Muscle layer of colon (tissue), 2 donors: Measurements from ENCODE around the gene SCN8A.
"Not testable (repeated sequence)": the region's sequence is repeated elsewhere in the genome, so short reads cannot be mapped to it uniquely, and the experiment has no call there.

ENCODE experiments used
- H3K27ac ChIP-seq: one replicate; pipeline ENCODE4 v1.7.0; 2013; ENCODE audit warnings: low read depth, mild to moderate bottlenecking, low read length, moderate library complexity
- H3K27me3 ChIP-seq, 2 donors: one replicate each; pipeline ENCODE4 v1.7.0; 2013; ENCODE audit warnings: low read length in 2 of 2, mild to moderate bottlenecking in 2 of 2; ENCODE audit not compliant: insufficient read depth in 2 of 2, control insufficient read depth in 1 of 2
- H3K36me3 ChIP-seq: one replicate; pipeline ENCODE4 v1.7.0; 2013; ENCODE audit warnings: mild to moderate bottlenecking, low read length; ENCODE audit not compliant: insufficient read depth
- H3K4me1 ChIP-seq: one replicate; pipeline ENCODE4 v1.7.0; 2013; ENCODE audit warnings: mild to moderate bottlenecking, low read length; ENCODE audit not compliant: insufficient read depth
- H3K4me3 ChIP-seq, 2 donors: one replicate each; pipeline ENCODE4 v1.7.0; 2013; ENCODE audit warnings: low read length in 2 of 2, low read depth in 1 of 2, mild to moderate bottlenecking in 1 of 2, moderate library complexity in 1 of 2
- H3K9ac ChIP-seq: one replicate; pipeline ENCODE4 v1.7.0; 2013; ENCODE audit warnings: low read length
- H3K9me3 ChIP-seq: one replicate; pipeline ENCODE4 v1.7.0; 2013; ENCODE audit warnings: mild to moderate bottlenecking, low read length
- donor health status: abdominal sarcoma.
- donor health status: Adenocarcinoma of cecum.

Gene SCN8A

GRCh38 chr12:51827925-51828818 lies 237.1 kb downstream of the SCN8A start:
- Histone ChIP-seq H3K9ac (no peak overlapping the region), H3K4me3 (no peak overlapping the region), H3K4me1 (no peaks in the 10 kb centered on the region), H3K27ac (no peak overlapping the region), H3K36me3 (no peaks in the 10 kb centered on the region), H3K27me3 (peaks cover 0 to 4% of the 10 kb centered on the region in 2 donors), H3K9me3 (no peaks in the 10 kb centered on the region)

- peaks cover 0 to 4% of the 10 kb centered on the region in 2 donors for H3K27me3 ChIP-seq
- H3K9ac ChIP-seq, result no peak overlapping the region
- no peaks in the 10 kb centered on the region for H3K36me3 ChIP-seq
- H3K9me3 ChIP-seq, result no peaks in the 10 kb centered on the region
- H3K27ac ChIP-seq, result no peak overlapping the region
- H3K4me3 ChIP-seq, result no peak overlapping the region
- no peaks in the 10 kb centered on the region for H3K4me1 ChIP-seq
These were observed 238.0 kb downstream of the SCN8A start for GRCh38 chr12:51829011-51829481.

DNA sequence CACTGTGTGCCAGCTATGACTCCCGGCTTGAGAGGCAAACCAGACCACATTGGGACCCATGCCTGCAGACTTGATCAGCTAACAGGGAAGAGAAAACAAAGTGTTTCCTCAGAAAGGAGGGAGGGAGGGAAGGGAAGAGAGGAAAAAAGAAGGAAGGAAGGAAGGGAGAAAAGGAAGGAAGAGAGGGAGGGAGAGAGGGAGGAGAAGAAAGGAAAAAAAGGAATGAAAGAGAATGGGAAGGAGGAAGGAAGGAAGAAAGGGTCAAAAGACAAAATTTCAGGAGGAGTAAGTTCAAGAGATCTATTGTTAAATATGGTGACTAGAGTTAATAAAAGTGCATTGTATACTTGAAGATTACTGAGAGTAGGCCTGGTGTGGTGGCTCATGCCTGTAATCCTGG lies 238.6 kb downstream of the SCN8A start:
- no peak overlapping the region for H3K9ac ChIP-seq
- H3K4me1 ChIP-seq, result no peaks in the 10 kb centered on the region
- H3K9me3 ChIP-seq, result no peaks in the 10 kb centered on the region
- H3K27ac ChIP-seq, result no peak overlapping the region
- H3K36me3 ChIP-seq, result no peaks in the 10 kb centered on the region
- no peak overlapping the region for H3K4me3 ChIP-seq
- peaks cover 0 to 4% of the 10 kb centered on the region in 2 donors for H3K27me3 ChIP-seq

DNA sequence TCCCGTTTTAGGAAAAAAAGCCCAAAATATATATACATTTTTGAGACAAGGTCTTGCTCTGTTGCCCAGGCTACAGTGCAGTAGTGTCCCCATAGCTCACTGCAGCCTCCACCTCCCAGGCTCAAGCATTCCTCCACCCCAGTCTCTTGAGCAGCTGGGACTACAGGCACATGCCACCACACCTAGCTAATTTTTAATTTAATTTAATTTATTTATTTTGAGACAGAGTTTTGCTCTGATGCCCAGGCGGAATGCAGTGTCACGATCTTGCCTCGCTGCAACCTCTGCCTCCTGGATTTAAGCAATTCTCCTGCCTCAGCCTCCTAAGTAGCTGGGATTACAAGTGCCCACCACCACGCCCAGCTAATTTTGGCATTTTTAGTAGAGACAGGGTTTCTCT lies 240.8 kb downstream of the SCN8A start:
- H3K9me3 ChIP-seq, H3K27ac ChIP-seq, H3K27me3 ChIP-seq, H3K9ac ChIP-seq, H3K4me3 ChIP-seq, H3K4me1 ChIP-seq, H3K36me3 ChIP-seq: not testable (repeated sequence)

DNA sequence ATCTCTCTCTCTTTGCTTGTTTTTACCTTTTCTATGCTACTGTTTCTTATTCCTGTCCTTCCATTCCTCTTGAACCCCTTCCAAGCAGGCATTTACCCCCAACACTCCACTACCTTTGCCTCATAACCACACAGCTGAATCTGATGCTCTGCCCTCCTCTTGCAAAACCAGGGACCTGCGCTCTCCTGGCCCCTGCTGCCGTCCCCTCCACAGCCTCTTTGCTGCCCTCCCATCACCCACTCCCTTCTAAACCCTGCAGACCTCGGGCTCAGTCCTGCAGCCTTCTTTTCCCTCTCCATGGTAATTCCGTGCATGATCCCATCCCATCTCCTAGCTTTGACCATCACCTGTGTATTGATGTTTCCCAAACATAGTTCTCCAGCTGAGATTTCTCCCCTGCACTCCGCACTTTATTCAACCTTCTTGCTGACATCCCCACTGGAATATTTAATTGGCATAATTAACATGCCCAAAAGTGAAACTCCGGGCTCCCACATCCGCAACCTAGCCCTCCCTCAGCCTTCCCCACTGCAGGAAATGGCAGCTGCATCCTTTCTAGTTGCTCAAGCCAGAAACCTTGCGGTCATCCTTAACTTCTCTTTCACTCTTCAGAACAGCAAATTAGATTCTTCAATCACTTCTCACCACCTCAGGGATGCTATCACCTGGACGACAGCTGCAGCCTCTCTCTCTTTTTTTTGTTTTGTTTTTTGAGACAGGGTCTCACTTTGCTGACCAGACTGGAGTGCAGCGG lies 241.5 kb downstream of the SCN8A start:
- H3K4me1 ChIP-seq, result no peaks in the 10 kb centered on the region
- no peaks in the 10 kb centered on the region for H3K36me3 ChIP-seq
- no peak overlapping the region for H3K4me3 ChIP-seq
- H3K9me3 ChIP-seq, result no peaks in the 10 kb centered on the region
- H3K9ac ChIP-seq, result no peak overlapping the region
- H3K27ac ChIP-seq, result no peak overlapping the region
- H3K27me3 ChIP-seq, result peaks cover 0 to 4% of the 10 kb centered on the region in 2 donors

DNA sequence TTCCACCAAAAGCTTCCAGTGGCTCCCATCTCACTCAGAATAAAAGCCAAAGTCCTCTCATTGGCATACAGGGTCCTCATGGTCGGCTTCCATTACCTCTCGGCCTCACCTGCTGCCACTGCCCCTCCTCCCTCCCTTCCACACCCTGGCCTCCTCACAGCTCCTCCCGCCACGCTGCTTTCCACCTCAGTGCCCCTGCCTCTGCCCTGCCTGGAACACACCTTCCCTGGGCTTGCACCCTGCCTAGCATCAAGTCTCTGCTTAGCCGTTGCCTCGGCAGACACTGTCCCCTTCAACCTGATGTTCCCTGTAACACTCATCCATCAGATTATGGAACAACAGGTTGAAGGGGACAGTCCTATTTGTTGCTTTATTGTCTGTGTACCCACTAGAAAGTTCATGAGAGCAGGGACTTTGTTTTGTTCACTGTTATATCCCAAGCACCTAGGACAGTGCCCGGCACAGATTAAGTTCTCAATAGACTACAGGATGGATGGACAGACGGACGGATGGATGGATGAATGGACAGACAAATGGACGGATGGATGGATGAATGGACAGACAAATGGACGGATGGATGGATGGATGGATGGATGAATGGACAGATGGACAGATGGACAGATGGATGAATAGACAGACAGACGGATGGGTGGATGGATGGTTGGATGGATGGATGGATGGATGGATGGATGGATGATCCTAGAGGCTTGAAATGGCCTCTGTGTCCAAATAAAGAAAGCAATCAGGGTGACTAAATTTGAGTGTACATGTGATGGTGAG lies 242.6 kb downstream of the SCN8A start:
- H3K4me1 ChIP-seq, result no peaks in the 10 kb centered on the region
- peaks cover 0 to 4% of the 10 kb centered on the region in 2 donors for H3K27me3 ChIP-seq
- H3K9ac ChIP-seq, result no peak overlapping the region
- H3K9me3 ChIP-seq, result no peaks in the 10 kb centered on the region
- H3K4me3 ChIP-seq, result no peak overlapping the region
- H3K36me3 ChIP-seq, result no peaks in the 10 kb centered on the region
- no peak overlapping the region for H3K27ac ChIP-seq

GRCh38 chr12:51834411-51834810 lies 243.4 kb downstream of the SCN8A start:
- peaks cover 0 to 4% of the 10 kb centered on the region in 2 donors for H3K27me3 ChIP-seq
- no peaks in the 10 kb centered on the region for H3K36me3 ChIP-seq
- no peak overlapping the region for H3K9ac ChIP-seq
- H3K9me3 ChIP-seq, result no peaks in the 10 kb centered on the region
- no peak overlapping the region for H3K27ac ChIP-seq
- no peaks in the 10 kb centered on the region for H3K4me1 ChIP-seq
- no peak overlapping the region for H3K4me3 ChIP-seq

DNA sequence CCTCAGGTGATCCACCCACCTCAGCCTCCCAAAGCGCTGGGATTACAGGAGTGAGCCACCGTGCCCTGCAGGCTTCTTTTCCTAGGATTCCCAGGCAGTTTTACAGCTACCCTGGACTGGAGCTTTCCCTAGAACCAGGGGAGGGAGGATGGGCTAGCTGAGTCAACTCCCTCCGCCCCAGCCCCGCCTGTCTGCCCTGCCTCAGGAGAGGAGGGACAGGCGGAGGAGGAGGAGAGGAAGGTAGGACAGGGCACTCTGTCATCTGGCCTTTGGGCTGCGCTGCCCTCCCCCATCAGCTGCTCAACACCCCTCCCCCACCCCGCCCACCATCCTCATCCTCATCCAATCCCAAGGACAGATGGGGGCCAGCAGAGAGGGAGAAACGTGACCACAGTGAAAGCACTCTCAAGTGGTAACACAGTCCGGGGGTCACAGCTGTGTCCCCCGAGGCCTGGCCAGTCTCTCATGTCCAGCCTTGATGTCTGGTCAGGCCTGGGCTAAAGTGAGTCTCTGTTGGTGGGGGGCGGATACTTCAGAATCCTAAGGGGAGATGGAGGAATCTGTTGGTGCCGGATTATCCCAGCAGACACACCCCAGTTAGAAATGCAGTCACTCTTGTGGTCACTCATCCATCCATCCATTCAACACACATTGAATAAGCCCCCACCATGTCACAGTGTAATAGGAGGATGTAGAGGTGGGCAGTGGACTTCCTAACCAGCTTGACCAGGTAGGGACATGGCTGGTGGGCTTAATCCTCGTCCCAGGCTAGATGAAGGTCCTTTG lies 245.2 kb downstream of the SCN8A start:
- Histone ChIP-seq H3K4me1 (no peaks in the 10 kb centered on the region), H3K4me3 (no peak overlapping the region), H3K27me3 (peaks cover 0 to 4% of the 10 kb centered on the region in 2 donors), H3K9ac (no peak overlapping the region), H3K27ac (no peak overlapping the region), H3K36me3 (no peaks in the 10 kb centered on the region), H3K9me3 (no peaks in the 10 kb centered on the region)

DNA sequence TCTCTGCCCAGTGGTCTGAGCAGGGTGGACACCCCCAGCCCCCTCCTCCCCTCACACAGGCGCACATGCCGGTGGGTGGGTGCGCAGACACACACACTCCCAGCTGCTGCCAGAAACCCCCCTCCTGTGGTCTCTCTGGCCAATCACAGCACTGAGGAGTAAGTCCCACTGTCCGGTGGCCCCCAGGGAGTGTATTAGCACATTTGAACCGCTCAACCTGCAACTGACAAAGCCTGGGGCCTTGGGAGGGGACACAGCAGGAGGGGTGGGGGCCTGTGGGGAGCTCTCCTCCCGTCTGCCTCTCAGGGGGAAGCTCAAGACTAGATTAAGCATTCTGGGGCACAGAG lies 245.8 kb downstream of the SCN8A start:
- no peaks in the 10 kb centered on the region for H3K4me1 ChIP-seq
- peaks cover 3 to 7% of the 10 kb centered on the region in 2 donors for H3K27me3 ChIP-seq

GRCh38 chr12:51837286-51837685 lies 246.3 kb downstream of the SCN8A start:
- Histone ChIP-seq H3K9ac (no peak overlapping the region), H3K27ac (no peak overlapping the region), H3K27me3 (peaks cover 6 to 12% of the 10 kb centered on the region in 2 donors), H3K4me1 (no peaks in the 10 kb centered on the region), H3K9me3 (no peaks in the 10 kb centered on the region), H3K36me3 (no peaks in the 10 kb centered on the region), H3K4me3 (no peak overlapping the region)

More for the DNA sequence above, 245.8 kb downstream of the SCN8A start:
- Histone ChIP-seq H3K27ac (no peak overlapping the region), H3K36me3 (no peaks in the 10 kb centered on the region), H3K9me3 (no peaks in the 10 kb centered on the region), H3K4me3 (no peak overlapping the region), H3K9ac (no peak overlapping the region)
